ENCODE results near the gene CDC5L.

Gene CDC5L

DNA sequence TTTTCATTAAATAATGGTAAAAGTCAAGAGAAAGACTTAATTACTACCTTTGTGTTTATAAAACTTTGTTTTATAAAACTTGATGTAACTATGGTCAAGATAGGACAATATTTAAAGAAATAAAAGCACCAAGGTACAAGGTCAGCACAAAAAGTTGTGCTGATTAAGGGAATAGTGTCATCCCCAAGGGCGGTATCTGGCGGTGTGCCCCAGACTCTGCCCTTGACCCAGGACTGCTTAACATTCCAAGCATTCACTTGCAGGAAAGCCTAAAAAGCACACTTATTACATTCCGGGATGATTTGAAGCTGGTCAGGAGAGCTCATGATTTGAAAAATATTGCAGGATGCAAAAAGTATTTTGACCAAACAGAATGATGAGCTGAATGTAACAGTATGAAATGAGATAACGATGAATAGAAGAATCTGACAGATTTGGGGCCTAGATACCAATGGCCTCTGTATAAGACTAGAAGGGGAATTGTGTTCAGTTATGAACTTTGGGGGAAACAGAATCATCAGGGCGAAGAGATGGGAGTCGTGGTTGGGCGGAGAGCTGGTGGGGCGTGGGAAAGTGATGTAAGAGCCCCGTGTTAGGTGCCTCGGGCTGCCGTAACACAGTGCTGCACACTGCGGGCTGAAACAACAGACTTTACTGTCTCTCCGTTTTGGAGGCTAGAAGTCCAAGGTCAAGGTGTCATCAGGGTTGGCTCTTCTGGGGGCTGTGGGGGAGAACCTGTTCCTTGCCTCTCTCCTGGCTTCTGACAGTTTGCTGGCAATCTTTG lies 77.2 kb downstream of the CDC5L start:
- H3K4me1 ChIP-seq = peaks cover 29% of the 10 kb centered on the region
- no peak overlapping the region for H3K4me3 ChIP-seq (ENCODE audit: low read depth, low read length)
- peak overlapping the region; percentile 37 for H3K4me2 ChIP-seq (ENCODE audit: low read length)
- H3K9me3 ChIP-seq (ENCODE audit: control insufficient read depth, low read length) = no peaks in the 10 kb centered on the region
- no peaks in the 10 kb centered on the region for H3K79me2 ChIP-seq
- H3K9ac ChIP-seq = no peak overlapping the region
- peak overlapping the region; percentile 39 for H2AFZ ChIP-seq
- H3K27me3 ChIP-seq (ENCODE audit: control insufficient read depth, insufficient read depth, low read length) = no peaks in the 10 kb centered on the region
- no peaks in the 10 kb centered on the region for H3K36me3 ChIP-seq (ENCODE audit: control insufficient read depth, insufficient read depth, low read length)
- peak overlapping the region; percentile 91 for H3K27ac ChIP-seq
- TF ChIP-seq CTCF (IDR thresholded peaks at IDR 0.05) = no peak

GRCh38 chr6:44466955-44467354 lies 79.4 kb downstream of the CDC5L start:
- Histone ChIP-seq H3K27me3 (ENCODE audit: control insufficient read depth, insufficient read depth, low read length) (no peaks in the 10 kb centered on the region), H3K4me2 (ENCODE audit: low read length) (no peak overlapping the region), H3K9me3 (ENCODE audit: control insufficient read depth, low read length) (no peaks in the 10 kb centered on the region), H3K4me3 (ENCODE audit: low read depth, low read length) (no peak overlapping the region), H3K36me3 (ENCODE audit: control insufficient read depth, insufficient read depth, low read length) (no peaks in the 10 kb centered on the region), H3K27ac (no peak overlapping the region), H3K79me2 (no peaks in the 10 kb centered on the region), H2AFZ (no peak overlapping the region), H3K9ac (no peak overlapping the region), H3K4me1 (peaks cover 35% of the 10 kb centered on the region)
- TF ChIP-seq CTCF (IDR thresholded peaks at IDR 0.05) = no peak

GRCh38 chr6:44468835-44469234 lies 81.3 kb downstream of the CDC5L start:
- H3K4me3 ChIP-seq (ENCODE audit: low read depth, low read length) = no peak overlapping the region
- H3K79me2 ChIP-seq = no peaks in the 10 kb centered on the region
- H2AFZ ChIP-seq = no peak overlapping the region
- H3K36me3 ChIP-seq (ENCODE audit: control insufficient read depth, insufficient read depth, low read length) = no peaks in the 10 kb centered on the region
- no peak overlapping the region for H3K27ac ChIP-seq
- H3K4me2 ChIP-seq (ENCODE audit: low read length) = no peak overlapping the region
- no peaks in the 10 kb centered on the region for H3K27me3 ChIP-seq (ENCODE audit: control insufficient read depth, insufficient read depth, low read length)
- no peaks in the 10 kb centered on the region for H3K9me3 ChIP-seq (ENCODE audit: control insufficient read depth, low read length)
- TF ChIP-seq CTCF (IDR thresholded peaks at IDR 0.05) = no peak
- peaks cover 27% of the 10 kb centered on the region for H3K4me1 ChIP-seq
- H3K9ac ChIP-seq = no peak overlapping the region

GRCh38 chr6:44470115-44470464 lies 82.6 kb downstream of the CDC5L start:
- H3K4me1 ChIP-seq = peaks cover 16% of the 10 kb centered on the region
- H3K27me3 ChIP-seq (ENCODE audit: control insufficient read depth, insufficient read depth, low read length) = no peaks in the 10 kb centered on the region
- no peaks in the 10 kb centered on the region for H3K79me2 ChIP-seq
- H2AFZ ChIP-seq = peak overlapping the region; percentile 67
- no peak overlapping the region for H3K4me3 ChIP-seq (ENCODE audit: low read depth, low read length)
- H3K9me3 ChIP-seq (ENCODE audit: control insufficient read depth, low read length) = no peaks in the 10 kb centered on the region
- no peak overlapping the region for H3K9ac ChIP-seq
- no peaks in the 10 kb centered on the region for H3K36me3 ChIP-seq (ENCODE audit: control insufficient read depth, insufficient read depth, low read length)
- peak overlapping the region; percentile 76 for H3K27ac ChIP-seq
- TF ChIP-seq CTCF (IDR thresholded peaks at IDR 0.05) = no peak
- H3K4me2 ChIP-seq (ENCODE audit: low read length) = peak overlapping the region; percentile 48

DNA sequence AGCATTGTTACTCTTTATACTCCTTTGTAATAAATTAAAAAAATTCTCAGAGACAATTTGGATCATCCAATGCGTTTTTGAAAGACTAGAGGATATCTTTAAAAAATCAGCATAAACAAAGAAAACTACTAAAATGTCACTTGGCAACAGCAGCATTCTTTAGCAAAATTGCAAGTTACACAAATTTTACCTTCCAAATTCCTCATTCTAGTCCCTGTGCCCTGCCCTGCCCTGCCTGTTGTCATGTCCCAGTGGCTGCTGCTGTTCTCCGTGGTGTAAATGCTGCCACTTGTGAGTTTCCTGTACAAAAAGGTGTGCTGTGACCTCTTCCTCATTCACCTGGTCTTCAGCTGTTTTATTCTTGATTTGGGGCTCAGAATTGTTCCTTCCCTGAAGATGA lies 83.2 kb downstream of the CDC5L start:
- Histone ChIP-seq H3K4me1 (peaks cover 10% of the 10 kb centered on the region), H3K4me2 (ENCODE audit: low read length) (peak overlapping the region; percentile 22), H3K4me3 (ENCODE audit: low read depth, low read length) (no peak overlapping the region), H3K27ac (peak overlapping the region; percentile 0), H3K79me2 (no peaks in the 10 kb centered on the region), H3K36me3 (ENCODE audit: control insufficient read depth, insufficient read depth, low read length) (no peaks in the 10 kb centered on the region), H2AFZ (no peak overlapping the region), H3K27me3 (ENCODE audit: control insufficient read depth, insufficient read depth, low read length) (no peaks in the 10 kb centered on the region), H3K9ac (no peak overlapping the region), H3K9me3 (ENCODE audit: control insufficient read depth, low read length) (no peaks in the 10 kb centered on the region)
- TF ChIP-seq CTCF (IDR thresholded peaks at IDR 0.05) = no peak

All from parathyroid adenoma (tissue), 2 donors.